H9 (cell line): ENCODE measurements around the gene ZFP92. TPM values are rescaled to one million over a fixed set of nuclear protein-coding genes. Genes with fewer than 3 reads are reported as not detected.

Experiments used
- DNase-seq: peaks from one replicate; pipeline ENCODE4 v3.0.0-alpha.2; 2017
- H2AFZ ChIP-seq: one replicate; pipeline ENCODE4 v1.6.1; 2013; ENCODE audit warnings: mild to moderate bottlenecking, low read length, control low read depth, moderate library complexity
- H2AK5ac ChIP-seq: 2 replicates; pipeline ENCODE4 v1.6.1; 2013; ENCODE audit warnings: low read length, control low read depth, mixed read lengths; ENCODE audit not compliant: insufficient read length
- H2BK120ac ChIP-seq: one replicate; pipeline ENCODE4 v1.6.1; 2013; ENCODE audit warnings: low read depth, mild to moderate bottlenecking, low read length, control low read depth, inconsistent platforms; ENCODE audit not compliant: poor library complexity, severe bottlenecking
- H2BK12ac ChIP-seq: 2 replicates; pipeline ENCODE4 v1.6.1; 2013; ENCODE audit warnings: low read length, control low read depth, mixed read lengths, low read depth; ENCODE audit not compliant: insufficient read length
- H2BK15ac ChIP-seq: 2 replicates; pipeline ENCODE4 v1.6.1; 2013; ENCODE audit warnings: low read depth, low read length, control low read depth
- H2BK20ac ChIP-seq: one replicate; pipeline ENCODE4 v1.6.1; 2013; ENCODE audit warnings: low read depth, mild to moderate bottlenecking, low read length, control low read depth, inconsistent platforms; ENCODE audit not compliant: poor library complexity, severe bottlenecking
- H2BK5ac ChIP-seq: 2 replicates; pipeline ENCODE4 v1.6.1; 2013; ENCODE audit warnings: low read length, control low read depth, mixed read lengths; ENCODE audit not compliant: insufficient read length
- H3K14ac ChIP-seq: 2 replicates; pipeline ENCODE4 v1.6.1; 2013; ENCODE audit warnings: low read length, control low read depth; ENCODE audit not compliant: insufficient read depth
- H3K18ac ChIP-seq: 2 replicates; pipeline ENCODE4 v1.6.1; 2013; ENCODE audit warnings: low read depth, mild to moderate bottlenecking, mixed read lengths, low read length, control low read depth; ENCODE audit not compliant: insufficient read length
- H3K23ac ChIP-seq: 2 replicates; pipeline ENCODE4 v1.6.1; 2013; ENCODE audit warnings: low read length, control low read depth, mixed read lengths, low read depth; ENCODE audit not compliant: insufficient read length
- H3K23me2 ChIP-seq: 2 replicates; pipeline ENCODE4 v1.6.1; 2013; ENCODE audit warnings: low read depth, mild to moderate bottlenecking, mixed read lengths, low read length, control low read depth; ENCODE audit not compliant: insufficient read length, poor library complexity, severe bottlenecking
- H3K27ac ChIP-seq: 2 replicates; pipeline ENCODE4 v1.5.1; 2013; ENCODE audit warnings: low read length, control low read depth, mixed read lengths, low read depth; ENCODE audit not compliant: insufficient read length
- H3K27me3 ChIP-seq: 2 replicates; pipeline ENCODE4 v1.6.1; 2013; ENCODE audit warnings: low read length, control low read depth, inconsistent platforms; ENCODE audit not compliant: insufficient read depth
- H3K4ac ChIP-seq: 2 replicates; pipeline ENCODE4 v1.6.1; 2013; ENCODE audit warnings: low read depth, mild to moderate bottlenecking, control low read depth, inconsistent platforms, low read length, moderate library complexity
- H3K4me1 ChIP-seq: 2 replicates; pipeline ENCODE4 v1.6.1; 2013; ENCODE audit warnings: low read length, control low read depth, inconsistent platforms; ENCODE audit not compliant: insufficient read depth
- H3K4me2 ChIP-seq: 2 replicates; pipeline ENCODE4 v1.6.1; 2013; ENCODE audit warnings: low read length, control low read depth, mixed read lengths; ENCODE audit not compliant: insufficient read length, insufficient read depth
- H3K56ac ChIP-seq: 2 replicates; pipeline ENCODE4 v1.6.1; 2013; ENCODE audit warnings: low read depth, mild to moderate bottlenecking, mixed read lengths, low read length, control low read depth; ENCODE audit not compliant: insufficient read length
- H3K79me1 ChIP-seq: 2 replicates; pipeline ENCODE4 v1.6.1; 2013; ENCODE audit warnings: low read depth, mild to moderate bottlenecking, moderate library complexity, low read length, control low read depth, inconsistent platforms; ENCODE audit not compliant: insufficient read depth, poor library complexity, severe bottlenecking
- H3K79me2 ChIP-seq: 2 replicates; pipeline ENCODE4 v1.6.1; 2013; ENCODE audit warnings: low read length, control low read depth, inconsistent platforms; ENCODE audit not compliant: insufficient read depth
- H3K9ac ChIP-seq: 2 replicates; pipeline ENCODE4 v1.6.1; 2013; ENCODE audit warnings: low read length, control low read depth, mixed read lengths; ENCODE audit not compliant: insufficient read length; ENCODE audit errors: extremely low read depth
- H3K9me3 ChIP-seq: one replicate; pipeline ENCODE4 v1.6.1; 2013; ENCODE audit warnings: low read depth, low read length, inconsistent platforms; ENCODE audit not compliant: control insufficient read depth
- H3T11ph ChIP-seq: one replicate; pipeline ENCODE4 v1.6.1; 2013; ENCODE audit warnings: mild to moderate bottlenecking, low read length, control low read depth, inconsistent platforms
- H4K20me1 ChIP-seq: one replicate; pipeline ENCODE4 v1.6.1; 2013; ENCODE audit not compliant: control insufficient read depth, insufficient read length, insufficient read depth
- H4K5ac ChIP-seq: 2 replicates; pipeline ENCODE4 v1.6.1; 2013; ENCODE audit warnings: low read depth, mild to moderate bottlenecking, mixed read lengths, low read length, control low read depth; ENCODE audit not compliant: insufficient read length
- H4K8ac ChIP-seq: replicated peaks from 2 replicates; pipeline ENCODE4 v1.6.1; 2013; ENCODE audit warnings: low read length, control low read depth, mixed read lengths, low read depth; ENCODE audit not compliant: insufficient read length
- H4K91ac ChIP-seq: 2 replicates; pipeline ENCODE4 v1.6.1; 2013; ENCODE audit warnings: low read depth, mild to moderate bottlenecking, moderate library complexity, mixed read lengths, low read length, control low read depth; ENCODE audit not compliant: insufficient read length
- H3K27ac Mint-ChIP-seq, 3 experiments: 2 replicates in 2 of 3; 3 replicates in 1 of 3; pipeline ENCODE4 v1.8.0; 2020 to 2021; ENCODE audit warnings: mixed read lengths in 3 of 3, mild to moderate bottlenecking in 1 of 3, moderate library complexity in 1 of 3
- H3K27me3 Mint-ChIP-seq: 2 replicates; pipeline ENCODE4 v1.8.0; 2021; ENCODE audit warnings: low read depth, mild to moderate bottlenecking, moderate library complexity, mixed read lengths
- H3K36me3 Mint-ChIP-seq, 3 experiments: 2 replicates in 2 of 3; 3 replicates in 1 of 3; pipeline ENCODE4 v1.8.0; 2020 to 2021; ENCODE audit warnings: low read depth in 3 of 3, mixed read lengths in 3 of 3; ENCODE audit not compliant: insufficient read depth in 1 of 3
- H3K4me1 Mint-ChIP-seq, 2 experiments: 2 replicates each; pipeline ENCODE4 v1.8.0; 2020; ENCODE audit warnings: mixed read lengths in 2 of 2
- H3K4me3 Mint-ChIP-seq, 2 experiments: 2 replicates in 1 of 2; 3 replicates in 1 of 2; pipeline ENCODE4 v1.8.0; 2020 to 2021; ENCODE audit warnings: mild to moderate bottlenecking in 2 of 2, mixed read lengths in 2 of 2, moderate library complexity in 1 of 2
- H3K9me3 Mint-ChIP-seq, 2 experiments: 2 replicates in 1 of 2; 3 replicates in 1 of 2; pipeline ENCODE4 v1.8.0; 2020; ENCODE audit warnings: mild to moderate bottlenecking in 2 of 2, mixed read lengths in 2 of 2, moderate library complexity in 1 of 2
- WGBS: extraction: QIAGEN DNeasy Blood & Tissue Kit; methylation state at CpG from one replicate; pipeline ENCODE4 v1.1.7; 2013; ENCODE audit warnings: missing lambda C conversion rate, low lambda C conversion rate, mixed read lengths; ENCODE audit not compliant: insufficient read length; ENCODE audit errors: extremely low coverage; 5-methylcytosine and 5-hydroxymethylcytosine counted together
- total RNA-seq: library from RNA; stranded (reverse); gene quantifications from 2 replicates; pipeline ENCODE4 v1.2.1, GENCODE V29; 2021
- TF ChIP-seq, protein P1 (sequence below): fragments of 200-600 bp; sonication (generic); conservative IDR thresholded peaks from 3 replicates; pipeline ENCODE4 v1.8.0; 2021; ENCODE audit warnings: antibody characterized with exemption, mild to moderate bottlenecking

ZFP92 gene
- total RNA-seq, 1 experiment from 2014 or later: 0.68 TPM

DNA sequence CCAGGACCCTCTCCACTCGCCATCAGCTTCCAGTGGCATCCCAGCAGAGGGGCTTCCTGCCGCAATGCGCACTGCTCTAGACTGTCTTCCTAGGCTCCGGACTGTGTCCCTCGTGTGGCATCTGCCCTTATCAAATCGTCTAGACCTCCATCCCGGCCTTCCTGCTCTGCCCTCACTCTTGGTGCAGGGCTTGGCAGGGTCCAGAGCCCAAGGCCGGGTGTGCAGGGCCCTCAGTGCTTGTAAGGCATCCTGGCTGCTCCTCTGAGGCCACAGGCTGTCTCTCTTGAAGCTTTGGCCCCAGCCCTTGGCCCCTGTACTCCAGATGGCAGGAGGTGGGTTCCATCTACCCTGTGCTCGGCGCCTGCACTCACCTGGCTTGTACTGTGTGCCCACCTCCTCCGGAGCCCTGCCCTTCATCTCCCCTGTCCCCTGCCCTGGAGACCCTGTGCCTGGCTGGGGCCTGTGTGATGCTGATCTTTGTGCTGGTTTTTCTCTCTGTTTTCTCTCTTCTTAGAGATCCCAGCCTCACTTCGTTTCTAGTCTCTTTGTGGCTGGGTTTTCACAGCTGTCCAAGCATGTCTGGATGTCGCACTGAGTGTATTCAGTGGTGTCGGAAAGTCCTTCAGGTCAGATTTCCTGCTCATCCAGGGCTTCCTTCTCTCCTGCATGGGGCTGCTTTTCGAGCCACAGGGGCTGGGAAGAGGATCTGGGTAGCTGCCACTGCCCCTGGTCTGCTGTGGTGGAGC, 38.3 kb downstream of the ZFP92 start:
- no peak overlapping the region for H2BK5ac ChIP-seq
- H2AK5ac ChIP-seq: no peak overlapping the region
- no peaks in the 10 kb centered on the region for H3K79me1 ChIP-seq
- no peak overlapping the region for H3K9ac ChIP-seq
- H2BK20ac ChIP-seq: no peak overlapping the region
- H3T11ph ChIP-seq: no peak overlapping the region
- H3K9me3 ChIP-seq: peaks cover 24% of the 10 kb centered on the region
- H3K56ac ChIP-seq: no peak overlapping the region
- no peak overlapping the region for H4K5ac ChIP-seq
- no peak overlapping the region for H4K8ac ChIP-seq
- peaks cover 53 to 66% of the 10 kb centered on the region in 2 experiments for H3K9me3 Mint-ChIP-seq
- no peak overlapping the region for H2BK120ac ChIP-seq
- H3K27me3 ChIP-seq: no peaks in the 10 kb centered on the region
- H3K27ac Mint-ChIP-seq: no peak overlapping the region
- H2BK12ac ChIP-seq: no peak overlapping the region
- peaks cover 12 to 27% (median 18%) of the 10 kb centered on the region in 3 experiments; a peak in 5 of 7 replicates for H3K36me3 Mint-ChIP-seq
- no peaks in the 10 kb centered on the region for H3K27me3 Mint-ChIP-seq
- H3K23me2 ChIP-seq: no peaks in the 10 kb centered on the region
- H3K14ac ChIP-seq: no peak overlapping the region
- no peak for DNase-seq
- WGBS: no CpG with 5 or more reads among the region's 15 CpGs
- no peak overlapping the region for H3K23ac ChIP-seq
- no peak overlapping the region for H3K4me2 ChIP-seq
- H3K18ac ChIP-seq: no peak overlapping the region
- no peaks in the 10 kb centered on the region for H3K79me2 ChIP-seq
- H3K4me1 ChIP-seq: no peaks in the 10 kb centered on the region
- H4K91ac ChIP-seq: no peak overlapping the region
- H2BK15ac ChIP-seq: no peak overlapping the region
- H4K20me1 ChIP-seq: no peaks in the 10 kb centered on the region
- H3K4me3 Mint-ChIP-seq: no peak overlapping the region
- no peak overlapping the region for H3K4ac ChIP-seq
- H3K4me1 Mint-ChIP-seq: no peaks in the 10 kb centered on the region
- TF ChIP-seq, protein P1, sequence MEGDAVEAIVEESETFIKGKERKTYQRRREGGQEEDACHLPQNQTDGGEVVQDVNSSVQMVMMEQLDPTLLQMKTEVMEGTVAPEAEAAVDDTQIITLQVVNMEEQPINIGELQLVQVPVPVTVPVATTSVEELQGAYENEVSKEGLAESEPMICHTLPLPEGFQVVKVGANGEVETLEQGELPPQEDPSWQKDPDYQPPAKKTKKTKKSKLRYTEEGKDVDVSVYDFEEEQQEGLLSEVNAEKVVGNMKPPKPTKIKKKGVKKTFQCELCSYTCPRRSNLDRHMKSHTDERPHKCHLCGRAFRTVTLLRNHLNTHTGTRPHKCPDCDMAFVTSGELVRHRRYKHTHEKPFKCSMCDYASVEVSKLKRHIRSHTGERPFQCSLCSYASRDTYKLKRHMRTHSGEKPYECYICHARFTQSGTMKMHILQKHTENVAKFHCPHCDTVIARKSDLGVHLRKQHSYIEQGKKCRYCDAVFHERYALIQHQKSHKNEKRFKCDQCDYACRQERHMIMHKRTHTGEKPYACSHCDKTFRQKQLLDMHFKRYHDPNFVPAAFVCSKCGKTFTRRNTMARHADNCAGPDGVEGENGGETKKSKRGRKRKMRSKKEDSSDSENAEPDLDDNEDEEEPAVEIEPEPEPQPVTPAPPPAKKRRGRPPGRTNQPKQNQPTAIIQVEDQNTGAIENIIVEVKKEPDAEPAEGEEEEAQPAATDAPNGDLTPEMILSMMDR: no peak
- no peak overlapping the region for H2AFZ ChIP-seq
- H3K27ac ChIP-seq: no peak overlapping the region
